Chondrocyte (in vitro differentiated cells): Measurements from ENCODE around the gene UNC13B. TPM values are rescaled to one million over a fixed set of nuclear protein-coding genes. Genes with fewer than 3 reads are reported as not detected.

Experiments used
- DNase-seq: peaks from one replicate; pipeline ENCODE4 v3.0.0; 2021; ENCODE audit warnings: mixed read lengths, low spot score
- H3K27ac Mint-ChIP-seq: one replicate; pipeline ENCODE4 v1.8.0; 2021; ENCODE audit warnings: mild to moderate bottlenecking, moderate library complexity, mixed read lengths; ENCODE audit not compliant: unreplicated experiment
- H3K27me3 Mint-ChIP-seq: 2 replicates; pipeline ENCODE4 v1.8.0; 2021; ENCODE audit warnings: low read depth, mixed read lengths
- H3K36me3 Mint-ChIP-seq: 2 replicates; pipeline ENCODE4 v1.8.0; 2021; ENCODE audit warnings: low read depth, mixed read lengths
- H3K4me1 Mint-ChIP-seq: 2 replicates; pipeline ENCODE4 v1.8.0; 2021; ENCODE audit warnings: low read depth, mild to moderate bottlenecking, mixed read lengths
- H3K4me3 Mint-ChIP-seq: one replicate; pipeline ENCODE4 v1.8.0; 2021; ENCODE audit warnings: mild to moderate bottlenecking, moderate library complexity, mixed read lengths; ENCODE audit not compliant: unreplicated experiment
- H3K9me3 Mint-ChIP-seq: 2 replicates; pipeline ENCODE4 v1.8.0; 2021; ENCODE audit warnings: low read depth, mixed read lengths
- CTCF ChIP-seq: fragments of 200-600 bp; sonication (generic); IDR thresholded peaks from 2 replicates; pipeline ENCODE4 v1.5.0; 2021; ENCODE audit warnings: antibody characterized with exemption, mild to moderate bottlenecking, moderate library complexity
- total RNA-seq: library from RNA; stranded (reverse); gene quantifications from 3 replicates; pipeline ENCODE4 v1.2.1, GENCODE V29; 2021

UNC13B gene
- total RNA-seq, 1 donor from 2014 or later: 32.8 TPM

GRCh38 chr9:35397216-35397698 is 235.4 kb downstream of the UNC13B start:
- TF ChIP-seq CTCF: no peak

GRCh38 chr9:35397923-35398322 is 236.1 kb downstream of the UNC13B start:
- no peaks in the 10 kb centered on the region for H3K9me3 Mint-ChIP-seq
- H3K4me1 Mint-ChIP-seq: no peaks in the 10 kb centered on the region
- H3K27ac Mint-ChIP-seq: no peak overlapping the region
- no peak for DNase-seq
- no peaks in the 10 kb centered on the region for H3K27me3 Mint-ChIP-seq
- H3K4me3 Mint-ChIP-seq: no peak overlapping the region
- no peak for TF ChIP-seq CTCF
- H3K36me3 Mint-ChIP-seq: peaks cover 44% of the 10 kb centered on the region

More at GRCh38 chr9:35397216-35397698, 235.4 kb downstream of the UNC13B start:
- H3K9me3 Mint-ChIP-seq: no peaks in the 10 kb centered on the region
- H3K36me3 Mint-ChIP-seq: peaks cover 42% of the 10 kb centered on the region
- H3K27ac Mint-ChIP-seq: no peak overlapping the region
- no peaks in the 10 kb centered on the region for H3K27me3 Mint-ChIP-seq
- no peak for DNase-seq
- H3K4me1 Mint-ChIP-seq: no peaks in the 10 kb centered on the region
- H3K4me3 Mint-ChIP-seq: no peak overlapping the region

GRCh38 chr9:35398651-35399335 is 237.0 kb downstream of the UNC13B start:
- H3K27me3 Mint-ChIP-seq: no peaks in the 10 kb centered on the region
- DNase-seq: no peak
- H3K27ac Mint-ChIP-seq: no peak overlapping the region
- H3K36me3 Mint-ChIP-seq: peaks cover 48% of the 10 kb centered on the region
- H3K4me1 Mint-ChIP-seq: no peaks in the 10 kb centered on the region
- no peak overlapping the region for H3K4me3 Mint-ChIP-seq
- no peaks in the 10 kb centered on the region for H3K9me3 Mint-ChIP-seq
- no peak for TF ChIP-seq CTCF

GRCh38 chr9:35404865-35405264 is 243.1 kb downstream of the UNC13B start:
- H3K9me3 Mint-ChIP-seq: no peaks in the 10 kb centered on the region
- H3K4me3 Mint-ChIP-seq: no peak overlapping the region
- H3K27ac Mint-ChIP-seq: no peak overlapping the region
- peaks cover 6% of the 10 kb centered on the region for H3K4me1 Mint-ChIP-seq
- no peak for TF ChIP-seq CTCF
- H3K27me3 Mint-ChIP-seq: no peaks in the 10 kb centered on the region
- H3K36me3 Mint-ChIP-seq: peaks cover 38% of the 10 kb centered on the region
- DNase-seq: no peak

GRCh38 chr9:35406183-35406959 is 244.6 kb downstream of the UNC13B start:
- TF ChIP-seq CTCF: no peak
- DNase-seq: no peak

More at GRCh38 chr9:35406183-35406959, 244.6 kb downstream of the UNC13B start:
- Mint-ChIP-seq H3K27ac (no peak overlapping the region), H3K4me1 (peaks cover 6% of the 10 kb centered on the region), H3K4me3 (no peak overlapping the region), H3K27me3 (no peaks in the 10 kb centered on the region), H3K36me3 (peaks cover 26% of the 10 kb centered on the region), H3K9me3 (no peaks in the 10 kb centered on the region)
